HG03097 (cell line): Measurements from ENCODE around the gene EPB41L2.
A peak's percentile ranks its signal among the peaks of the same experiment; 100 is the strongest.

Experiments used
- ATAC-seq: cut with Tn5 transposase; IDR thresholded peaks from one replicate; pipeline ENCODE4 v1.9.1; 2021; ENCODE audit not compliant: unreplicated experiment, low FRiP score

Gene EPB41L2

DNA sequence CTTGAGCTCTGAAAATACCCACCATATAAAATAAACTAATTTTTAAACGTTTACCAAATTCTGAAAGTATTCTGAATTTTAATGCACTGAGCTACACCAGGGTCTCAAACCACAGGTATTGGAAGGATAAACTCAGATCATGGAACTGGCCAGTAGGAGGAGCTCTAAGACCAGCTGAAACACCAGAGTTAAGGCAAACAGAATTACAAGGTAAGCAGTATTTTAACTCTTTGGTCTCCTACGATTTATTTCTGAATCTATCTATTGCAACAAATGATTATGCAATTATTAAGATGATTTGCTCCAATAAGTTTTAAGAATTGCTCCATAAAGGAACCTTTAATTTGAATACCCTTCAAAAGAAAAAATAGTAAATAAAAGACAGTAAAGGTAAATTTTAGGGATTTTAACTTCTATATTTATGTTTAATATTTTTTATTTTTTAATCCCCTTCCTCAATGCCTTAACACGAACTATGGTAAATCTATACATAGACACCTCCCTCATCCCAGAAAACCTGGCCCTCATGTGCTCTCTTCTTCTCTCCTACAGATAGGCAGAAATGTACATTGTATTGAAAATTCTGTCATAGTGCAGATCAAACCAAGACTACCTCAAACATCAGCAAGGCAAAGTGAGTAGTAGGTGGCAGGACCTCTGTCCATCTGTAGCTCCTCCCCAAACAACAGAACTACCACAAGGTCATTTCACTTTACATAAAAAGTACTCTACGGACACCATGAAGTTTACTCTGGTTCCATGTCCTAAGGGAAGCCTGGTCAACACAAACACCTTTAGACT is 177.5 kb downstream of the EPB41L2 start:
- ATAC-seq: peak; percentile 67

DNA sequence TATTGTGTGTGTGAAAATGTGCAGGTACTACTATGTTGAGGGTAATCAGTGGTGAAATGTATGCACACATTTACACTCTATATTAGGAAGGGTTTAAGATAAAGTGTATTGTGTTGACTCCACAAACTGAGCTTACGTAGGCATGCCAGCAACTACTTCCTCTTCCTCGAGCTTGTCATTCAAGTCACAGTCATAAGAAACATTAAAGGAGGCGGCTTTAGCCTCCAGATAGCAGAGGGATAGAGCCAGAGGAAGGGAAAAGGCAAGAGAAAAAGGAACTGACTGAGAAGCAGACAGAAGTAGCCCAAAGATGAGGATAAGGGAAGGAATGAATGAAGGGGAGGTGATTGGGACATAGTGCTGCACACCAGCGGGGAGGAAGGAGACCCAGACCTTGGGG is 180.7 kb downstream of the EPB41L2 start:
- no peak for ATAC-seq

DNA sequence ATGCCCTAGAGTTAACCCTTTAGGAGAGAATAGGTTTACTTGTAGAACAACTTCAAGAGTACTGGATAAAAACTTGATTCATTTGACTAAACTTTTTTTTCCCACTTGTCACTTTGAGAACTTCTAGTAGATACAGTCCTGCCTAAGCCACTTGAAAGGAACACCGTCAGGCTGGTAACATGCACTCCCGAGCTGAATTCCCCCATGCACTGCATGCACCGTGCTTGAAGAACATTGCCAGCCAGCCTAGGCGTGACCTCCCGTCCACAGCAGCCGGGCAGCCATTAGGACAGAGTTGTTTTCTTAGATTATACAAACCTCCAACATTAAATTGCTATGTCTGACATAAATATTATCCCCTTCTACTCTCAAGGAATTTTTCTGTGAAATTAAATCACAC is 183.2 kb downstream of the EPB41L2 start:
- no peak for ATAC-seq

DNA sequence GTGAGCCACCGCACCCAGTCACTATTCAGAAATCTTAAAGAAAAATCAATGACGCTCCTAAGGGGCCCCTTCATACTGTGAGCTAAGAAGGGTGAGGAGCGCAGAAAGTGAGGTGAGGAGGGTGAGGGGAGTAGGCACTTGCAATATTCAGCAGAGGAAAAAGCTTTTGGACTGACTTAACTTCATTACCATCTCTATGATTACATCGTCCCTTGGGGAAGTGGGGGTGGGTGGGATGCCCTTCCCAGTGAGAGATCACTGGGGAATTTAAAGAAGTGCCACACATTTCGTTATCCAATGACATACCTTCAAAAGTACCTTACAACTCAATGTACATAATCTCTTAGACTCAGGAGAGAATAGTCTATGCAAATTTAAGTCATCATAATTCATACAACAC is 189.3 kb downstream of the EPB41L2 start:
- ATAC-seq: no peak

DNA sequence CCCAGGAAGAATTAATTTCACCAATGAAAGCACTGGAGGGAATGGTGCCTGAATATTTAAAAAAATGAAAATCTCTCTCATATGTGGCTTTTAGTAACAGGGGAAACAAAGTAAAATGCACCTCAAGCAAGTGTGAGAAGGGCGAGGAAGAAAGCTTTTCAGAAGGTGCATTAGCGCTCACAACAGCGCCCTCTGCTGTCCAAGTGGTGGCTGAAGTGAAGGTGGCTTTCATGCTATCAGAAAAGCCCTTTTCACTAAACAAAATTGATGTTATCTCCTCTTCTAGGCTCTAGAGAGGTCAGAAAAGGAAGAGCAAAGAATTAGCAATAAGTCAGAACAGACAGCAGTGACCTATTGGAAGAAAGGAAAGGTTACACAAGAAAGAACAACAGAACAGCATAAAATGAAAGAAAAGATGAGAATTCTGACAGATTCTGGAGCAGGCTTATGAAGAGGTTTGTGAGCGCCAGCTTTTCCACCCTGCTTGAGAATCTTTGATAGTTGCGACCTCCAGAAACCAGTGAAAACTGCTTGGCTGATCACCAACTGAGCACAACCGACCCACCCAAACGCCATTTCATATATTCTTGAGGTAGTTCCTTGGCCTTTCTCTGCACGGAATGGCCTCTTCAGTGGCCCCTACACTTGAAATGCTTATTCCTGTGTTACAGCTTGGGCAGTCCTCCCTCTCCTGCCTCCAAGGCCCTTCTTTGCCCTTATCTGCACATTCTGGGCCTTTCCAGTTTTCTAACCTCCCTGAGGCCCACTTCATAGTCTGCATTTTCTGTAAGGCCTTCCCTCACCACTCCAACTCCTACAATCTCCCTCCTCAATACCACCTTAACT is 190.6 kb downstream of the EPB41L2 start:
- no peak for ATAC-seq

DNA sequence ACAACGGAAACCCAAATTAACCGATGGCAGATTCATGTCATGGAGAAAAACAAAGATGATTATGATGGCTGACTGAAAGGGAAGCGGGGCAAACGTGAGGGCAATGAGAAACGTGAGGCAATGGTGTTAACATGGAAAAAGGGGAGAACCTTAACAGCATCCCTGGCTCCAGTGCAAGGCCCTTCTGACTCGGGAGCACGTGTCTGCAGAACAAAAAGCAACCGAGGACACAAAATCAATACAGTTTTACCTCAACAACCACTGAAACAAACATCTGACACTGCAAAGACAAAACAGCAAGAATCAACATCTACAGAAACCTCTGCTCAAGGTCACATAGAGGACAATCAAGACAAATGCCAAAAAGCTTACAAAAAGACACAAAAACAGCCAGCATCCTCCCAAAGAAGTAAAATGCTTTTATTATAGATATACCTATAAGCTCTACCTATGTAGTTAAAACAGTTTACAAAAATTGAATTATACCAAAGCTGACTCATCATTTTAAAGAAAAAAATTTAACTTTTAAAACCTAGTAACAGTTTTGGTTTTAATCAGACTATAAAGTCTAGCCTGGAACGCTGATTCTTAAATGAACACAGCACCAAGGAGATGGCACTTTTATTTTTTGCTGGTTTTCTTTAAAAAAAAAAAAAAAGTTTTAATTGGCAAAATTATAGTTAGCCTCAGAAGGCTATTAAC is 192.7 kb downstream of the EPB41L2 start:
- ATAC-seq: no peak

DNA sequence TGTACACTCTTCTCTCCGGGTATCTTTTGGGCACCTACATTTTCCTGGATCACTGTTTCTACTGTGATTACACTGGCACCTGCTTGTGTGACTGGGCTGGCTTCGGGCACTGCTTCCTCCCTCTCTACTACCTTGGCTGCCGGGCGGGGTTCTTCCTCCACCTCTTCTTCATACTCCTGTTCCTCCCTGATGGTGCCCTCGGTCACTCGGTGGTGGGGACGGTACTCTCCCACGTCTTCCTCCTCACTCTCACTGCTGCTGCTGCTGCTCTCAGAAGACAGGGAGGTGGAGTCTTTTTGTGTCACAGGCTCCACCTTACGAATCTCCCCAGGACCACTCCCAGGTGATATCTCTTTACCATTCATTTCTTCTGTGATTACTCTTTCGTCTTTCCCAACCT is 193.4 kb downstream of the EPB41L2 start:
- no peak for ATAC-seq

DNA sequence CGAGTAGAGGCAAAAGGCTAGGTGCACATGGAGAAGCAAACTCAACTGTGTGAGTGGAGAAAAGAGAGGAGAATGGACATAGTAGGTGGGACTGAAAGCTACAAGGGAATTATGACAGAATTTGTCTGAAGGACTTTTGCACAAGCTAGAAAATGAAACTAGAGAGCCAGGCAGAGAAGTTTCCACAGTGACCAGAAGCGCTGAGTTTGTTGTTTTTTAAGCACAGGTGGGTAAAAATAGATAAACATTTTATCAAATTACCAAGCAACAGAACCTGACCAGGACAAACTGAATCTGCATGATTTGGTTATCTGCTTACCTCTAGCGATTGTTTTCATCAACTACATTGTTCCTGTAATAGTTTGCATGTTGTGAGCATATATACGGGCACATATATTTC is 197.3 kb downstream of the EPB41L2 start:
- no peak for ATAC-seq

DNA sequence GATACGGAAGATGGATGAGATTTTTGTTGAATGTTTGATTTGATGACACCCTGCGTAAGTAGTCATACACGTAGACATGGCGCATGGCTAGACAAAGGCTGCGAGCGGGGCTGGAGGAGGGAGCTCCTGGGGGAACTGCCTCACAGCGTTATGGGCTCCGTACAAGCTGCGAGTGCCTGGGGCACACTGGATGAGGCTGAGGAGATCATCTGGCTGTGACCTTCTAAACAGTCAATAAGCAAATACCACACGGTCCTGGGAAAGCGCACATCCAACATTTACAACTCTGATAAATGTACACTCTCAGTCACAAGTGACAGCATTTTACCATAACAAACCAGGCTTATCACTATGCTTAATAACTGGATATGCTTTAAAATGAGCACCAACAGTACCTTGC is 198.7 kb downstream of the EPB41L2 start:
- no peak for ATAC-seq

DNA sequence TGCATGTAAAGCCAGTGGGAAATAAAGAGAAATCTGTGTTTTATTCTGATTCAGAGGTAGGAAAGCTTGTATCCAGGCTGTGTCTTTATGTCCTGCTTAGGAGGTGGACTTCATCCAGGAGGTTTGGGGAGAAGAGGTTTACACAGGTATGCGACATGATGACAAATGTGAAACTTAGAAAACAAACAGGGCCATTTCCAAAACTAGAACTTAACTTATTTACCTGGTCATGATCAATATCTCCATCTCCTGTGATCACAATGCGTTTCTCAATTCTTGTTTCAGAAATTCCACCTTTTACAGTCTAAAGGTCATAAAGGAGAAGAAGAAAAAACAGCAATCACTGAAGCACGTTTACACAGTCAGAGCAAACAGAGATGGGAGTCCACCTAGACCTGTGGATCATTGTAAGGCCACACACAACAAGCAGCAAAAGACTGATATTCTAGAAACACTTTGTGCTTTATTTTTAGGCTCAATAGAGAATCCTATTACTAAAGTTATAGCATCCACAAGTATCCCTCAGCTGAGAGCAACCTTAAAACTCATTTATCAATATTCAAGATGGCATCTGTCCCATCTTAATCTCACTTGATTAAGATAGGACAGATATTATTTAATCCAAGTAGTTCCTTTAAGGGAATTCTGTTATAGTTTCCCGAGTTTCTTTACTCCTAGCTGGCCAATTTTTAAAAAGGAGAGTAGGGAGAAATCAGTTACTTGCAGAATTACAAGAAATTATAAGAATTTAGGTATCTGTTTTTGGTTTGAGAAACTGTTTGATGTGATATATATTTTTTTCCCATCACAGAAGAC is 199.4 kb downstream of the EPB41L2 start:
- ATAC-seq: no peak

DNA sequence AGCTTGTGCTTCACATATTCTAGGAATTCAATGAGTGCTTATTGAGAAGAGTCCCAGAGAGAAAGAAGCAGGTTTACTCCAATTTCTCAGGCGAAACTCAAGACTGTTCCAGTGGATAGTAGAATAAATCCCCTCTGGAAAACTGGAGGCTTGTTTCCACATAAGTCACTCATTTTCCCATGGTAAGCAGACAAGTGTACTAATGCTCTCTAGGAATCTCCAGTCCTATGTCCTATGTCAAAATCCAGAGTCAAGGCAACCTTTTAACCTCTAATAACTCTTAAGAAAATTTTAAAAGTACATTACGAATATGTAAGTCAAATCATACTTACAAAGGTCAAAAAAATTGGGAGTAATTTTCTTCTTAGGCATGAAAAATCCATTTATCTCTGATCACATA is 200.7 kb downstream of the EPB41L2 start:
- ATAC-seq: no peak

DNA sequence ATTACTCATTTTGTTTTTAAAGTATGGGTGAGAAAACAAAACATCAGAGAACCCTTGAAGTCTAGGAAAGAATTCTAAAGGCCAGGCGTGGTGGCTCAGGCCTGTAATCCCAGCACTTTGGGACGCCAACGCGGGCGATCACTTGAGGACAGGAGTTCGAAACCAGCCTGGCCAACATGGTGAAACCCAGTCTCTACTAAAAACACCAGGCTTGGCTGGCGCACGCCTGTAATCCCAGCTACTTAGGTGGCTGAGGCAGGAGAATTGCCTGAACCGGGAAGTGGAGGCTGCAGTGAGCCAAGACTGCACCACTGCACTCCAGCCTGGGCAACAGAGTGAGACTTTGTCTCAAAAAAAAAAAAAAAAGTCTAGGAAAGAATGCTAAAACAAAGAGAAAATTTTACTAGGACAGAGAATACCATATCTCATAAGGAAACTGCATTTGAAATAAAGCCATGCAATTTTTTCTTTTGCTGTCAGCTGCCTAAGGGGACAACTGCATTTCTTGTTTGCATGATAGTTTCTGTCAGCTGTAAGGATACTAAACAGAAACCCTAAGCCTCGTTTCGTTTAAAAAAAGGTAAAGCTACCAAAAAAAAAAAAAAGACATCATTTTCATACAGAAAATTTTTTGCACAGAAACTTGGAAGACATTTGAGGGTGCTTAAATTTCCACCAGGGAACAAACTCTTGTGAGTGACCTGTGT is 203.7 kb downstream of the EPB41L2 start:
- no peak for ATAC-seq

DNA sequence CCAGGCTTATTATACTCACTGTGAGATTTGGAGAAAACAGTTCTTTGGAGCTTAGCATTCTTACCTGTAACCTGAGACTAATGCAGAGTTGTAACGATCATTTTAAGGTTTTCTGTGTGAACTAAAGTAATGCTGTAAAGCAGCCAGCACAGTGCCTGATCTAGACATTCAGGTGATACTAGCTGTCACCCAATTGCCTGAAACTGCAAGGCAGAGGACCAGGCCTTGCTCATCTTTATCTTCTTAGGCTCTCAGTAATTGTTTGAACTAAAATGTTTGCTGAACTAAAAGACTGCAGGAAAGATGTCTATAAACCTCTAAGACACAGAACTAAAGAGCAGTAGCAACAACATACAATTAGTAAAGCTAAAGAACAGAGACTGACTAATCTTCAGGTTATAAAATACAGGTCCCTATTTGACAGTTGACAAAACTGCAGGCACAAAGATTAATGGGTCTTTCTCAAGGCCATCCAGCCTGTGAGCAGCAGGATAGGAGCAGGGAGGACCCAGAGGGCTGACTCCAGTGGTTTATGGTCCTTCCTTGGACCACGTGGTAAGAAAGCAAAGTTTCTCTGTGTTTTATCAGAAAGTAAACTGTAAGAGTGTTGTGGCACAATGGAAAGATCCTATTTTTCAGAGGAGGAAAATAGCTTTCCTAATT is 204.4 kb downstream of the EPB41L2 start:
- ATAC-seq: no peak

DNA sequence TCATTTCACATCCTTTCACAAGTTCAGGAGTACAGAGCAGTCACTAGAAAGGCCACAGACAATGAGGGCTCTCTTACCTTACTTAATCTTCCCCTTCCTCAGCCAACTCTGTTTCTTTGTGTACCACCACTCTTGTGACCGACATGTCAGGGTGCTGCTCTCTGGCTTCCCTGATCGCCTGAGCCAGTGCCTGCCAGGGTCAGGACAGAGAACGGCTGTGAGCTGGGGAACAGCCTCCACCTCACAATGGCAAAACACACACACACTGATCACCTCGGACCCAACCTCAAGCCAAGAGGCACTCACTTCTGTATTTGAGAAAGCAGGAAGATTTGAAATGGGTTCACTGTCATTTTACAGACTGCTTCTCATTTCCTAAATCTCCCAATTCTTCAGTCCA is 205.0 kb downstream of the EPB41L2 start:
- no peak for ATAC-seq

DNA sequence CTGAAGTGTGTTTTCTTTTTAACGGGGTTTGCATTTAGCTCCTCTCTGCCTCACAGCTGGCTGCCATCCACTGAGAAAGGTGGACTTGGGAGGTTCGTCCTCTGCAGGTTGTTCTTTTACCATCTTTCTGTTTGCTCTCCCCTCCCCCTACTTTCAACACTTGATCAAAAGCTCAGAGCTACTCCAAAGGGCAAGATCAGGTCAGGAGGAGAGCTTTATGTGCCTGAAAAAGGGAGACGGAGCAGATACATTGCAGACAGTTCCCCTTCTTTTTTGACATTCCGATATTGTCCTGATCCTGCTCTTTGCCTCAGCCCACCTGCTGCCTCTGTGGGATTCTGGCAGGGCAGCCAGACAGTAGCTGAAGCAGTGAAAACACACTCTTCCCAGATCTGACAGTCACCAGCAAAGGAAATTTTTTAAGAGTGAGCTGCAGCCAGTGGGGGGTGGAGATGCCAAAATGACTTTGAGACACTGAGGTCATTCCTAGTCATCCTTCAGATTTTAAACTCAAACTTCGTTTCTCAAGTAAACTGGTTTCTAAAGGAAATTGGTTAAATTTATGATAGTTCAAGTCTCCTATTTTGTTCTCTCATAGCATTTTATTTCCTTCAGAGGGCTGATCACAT is 209.4 kb downstream of the EPB41L2 start:
- ATAC-seq: no peak

DNA sequence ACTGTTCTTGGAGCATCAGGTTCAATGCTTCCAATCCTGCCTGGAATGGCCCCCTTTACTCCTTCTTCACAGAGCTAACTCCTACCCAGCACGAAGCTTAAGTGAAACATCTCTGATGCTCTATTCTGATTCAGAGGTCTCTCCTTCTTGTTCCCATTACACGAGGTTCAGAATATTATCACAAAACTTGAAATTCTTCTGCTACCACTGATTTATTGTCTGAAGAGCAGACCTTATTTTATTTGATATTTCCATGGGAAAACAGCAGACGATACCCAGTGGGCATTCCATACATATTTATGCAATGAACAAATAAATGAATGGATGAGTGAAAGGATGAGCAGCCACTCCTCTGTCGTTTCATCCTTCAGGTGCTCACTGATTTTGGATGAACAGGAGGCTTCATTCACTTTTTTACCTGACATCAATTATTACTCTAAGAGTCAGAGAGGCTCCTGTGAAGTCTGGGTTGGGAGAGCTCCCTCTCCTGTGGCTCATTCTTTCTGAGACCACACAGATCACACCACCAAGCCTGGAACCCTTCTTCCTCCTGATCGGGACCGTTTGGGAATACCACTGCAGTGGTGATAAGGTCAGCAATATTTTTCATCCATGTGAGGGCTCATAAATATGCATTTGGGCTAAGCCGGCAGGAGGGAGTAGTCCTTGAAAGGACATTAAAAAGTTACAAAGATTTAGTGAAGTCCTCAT is 210.0 kb downstream of the EPB41L2 start:
- ATAC-seq: no peak

DNA sequence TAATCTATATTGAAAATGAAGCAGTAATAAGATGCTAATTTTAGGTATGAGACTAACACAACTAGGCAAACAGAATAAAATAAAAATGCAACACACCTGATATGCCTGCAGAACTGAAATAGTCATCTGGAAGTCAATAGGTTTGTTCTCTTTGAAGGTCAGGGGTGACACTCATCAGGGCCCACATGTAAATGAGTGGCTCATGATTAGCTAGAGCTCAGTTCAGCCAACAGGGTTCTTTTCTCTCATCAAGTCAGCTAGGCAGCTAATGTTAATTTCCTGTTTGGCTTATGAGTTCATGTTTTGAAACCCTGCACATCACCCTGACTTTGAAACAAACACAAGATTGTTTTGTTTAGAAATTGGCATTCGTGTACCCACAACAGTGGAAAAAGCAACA is 212.0 kb downstream of the EPB41L2 start:
- ATAC-seq: no peak

DNA sequence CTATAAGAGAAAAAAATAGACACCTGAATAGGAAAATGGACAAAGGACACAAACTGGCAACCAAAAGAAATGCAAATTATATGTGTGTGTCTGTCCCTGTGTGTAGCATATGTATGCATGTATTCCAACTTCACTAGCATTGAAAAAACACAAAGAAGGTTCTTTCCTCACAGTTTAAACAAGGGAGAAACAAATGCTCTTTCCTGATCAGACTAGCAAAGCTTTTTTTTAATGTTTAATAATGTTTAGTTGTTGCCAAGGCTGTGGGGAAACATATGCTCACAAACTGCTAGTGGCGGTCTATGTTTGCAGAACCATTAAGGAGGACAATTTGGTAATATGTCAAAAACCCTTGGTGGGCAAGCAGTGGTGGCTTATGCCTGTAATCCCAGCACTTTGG is 213.5 kb downstream of the EPB41L2 start:
- no peak for ATAC-seq
